ENCODE measurements around the gene OXT. TPM values are rescaled to one million over a fixed set of nuclear protein-coding genes. Genes with fewer than 3 reads are reported as not detected.

OXT gene
- total and polyA plus RNA-seq, 2 of the 13 experiments (the other 11 are each of a cell fraction or from before 2014, with no cell fraction given) = not detected

DNA sequence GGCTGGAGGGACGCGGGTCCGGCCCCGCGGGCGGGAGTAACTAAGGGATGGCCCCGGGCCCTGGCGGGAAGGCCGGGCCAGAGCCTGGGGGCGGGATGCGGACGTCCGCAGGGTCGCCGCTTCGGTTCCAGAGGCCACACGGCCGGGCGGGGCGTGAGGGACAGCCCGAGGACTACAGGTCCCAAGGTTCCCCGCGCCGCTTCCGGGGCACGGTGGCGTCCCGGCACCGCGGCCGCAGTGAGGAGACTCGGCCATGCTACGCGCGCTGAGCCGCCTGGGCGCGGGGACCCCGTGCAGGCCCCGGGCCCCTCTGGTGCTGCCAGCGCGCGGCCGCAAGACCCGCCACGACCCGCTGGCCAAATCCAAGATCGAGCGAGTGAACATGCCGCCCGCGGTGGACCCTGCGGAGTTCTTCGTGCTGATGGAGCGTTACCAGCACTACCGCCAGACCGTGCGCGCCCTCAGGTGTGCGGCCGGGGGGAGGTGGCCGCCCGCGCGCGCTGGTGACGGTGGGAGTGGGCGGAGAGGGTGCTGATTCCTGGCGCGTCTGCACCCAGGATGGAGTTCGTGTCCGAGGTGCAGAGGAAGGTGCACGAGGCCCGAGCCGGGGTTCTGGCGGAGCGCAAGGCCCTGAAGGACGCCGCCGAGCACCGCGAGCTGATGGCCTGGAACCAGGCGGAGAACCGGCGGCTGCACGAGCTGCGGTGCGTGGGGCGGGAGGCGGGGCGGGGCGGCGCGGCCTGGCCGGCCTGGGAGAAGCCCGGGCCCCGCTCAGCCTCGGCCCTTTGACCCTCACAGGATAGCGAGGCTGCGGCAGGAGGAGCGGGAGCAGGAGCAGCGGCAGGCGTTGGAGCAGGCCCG is 25.4 kb upstream of the OXT start, which contains the start of gene MRPS26 (continued):
- TF ChIP-seq, protein P1, sequence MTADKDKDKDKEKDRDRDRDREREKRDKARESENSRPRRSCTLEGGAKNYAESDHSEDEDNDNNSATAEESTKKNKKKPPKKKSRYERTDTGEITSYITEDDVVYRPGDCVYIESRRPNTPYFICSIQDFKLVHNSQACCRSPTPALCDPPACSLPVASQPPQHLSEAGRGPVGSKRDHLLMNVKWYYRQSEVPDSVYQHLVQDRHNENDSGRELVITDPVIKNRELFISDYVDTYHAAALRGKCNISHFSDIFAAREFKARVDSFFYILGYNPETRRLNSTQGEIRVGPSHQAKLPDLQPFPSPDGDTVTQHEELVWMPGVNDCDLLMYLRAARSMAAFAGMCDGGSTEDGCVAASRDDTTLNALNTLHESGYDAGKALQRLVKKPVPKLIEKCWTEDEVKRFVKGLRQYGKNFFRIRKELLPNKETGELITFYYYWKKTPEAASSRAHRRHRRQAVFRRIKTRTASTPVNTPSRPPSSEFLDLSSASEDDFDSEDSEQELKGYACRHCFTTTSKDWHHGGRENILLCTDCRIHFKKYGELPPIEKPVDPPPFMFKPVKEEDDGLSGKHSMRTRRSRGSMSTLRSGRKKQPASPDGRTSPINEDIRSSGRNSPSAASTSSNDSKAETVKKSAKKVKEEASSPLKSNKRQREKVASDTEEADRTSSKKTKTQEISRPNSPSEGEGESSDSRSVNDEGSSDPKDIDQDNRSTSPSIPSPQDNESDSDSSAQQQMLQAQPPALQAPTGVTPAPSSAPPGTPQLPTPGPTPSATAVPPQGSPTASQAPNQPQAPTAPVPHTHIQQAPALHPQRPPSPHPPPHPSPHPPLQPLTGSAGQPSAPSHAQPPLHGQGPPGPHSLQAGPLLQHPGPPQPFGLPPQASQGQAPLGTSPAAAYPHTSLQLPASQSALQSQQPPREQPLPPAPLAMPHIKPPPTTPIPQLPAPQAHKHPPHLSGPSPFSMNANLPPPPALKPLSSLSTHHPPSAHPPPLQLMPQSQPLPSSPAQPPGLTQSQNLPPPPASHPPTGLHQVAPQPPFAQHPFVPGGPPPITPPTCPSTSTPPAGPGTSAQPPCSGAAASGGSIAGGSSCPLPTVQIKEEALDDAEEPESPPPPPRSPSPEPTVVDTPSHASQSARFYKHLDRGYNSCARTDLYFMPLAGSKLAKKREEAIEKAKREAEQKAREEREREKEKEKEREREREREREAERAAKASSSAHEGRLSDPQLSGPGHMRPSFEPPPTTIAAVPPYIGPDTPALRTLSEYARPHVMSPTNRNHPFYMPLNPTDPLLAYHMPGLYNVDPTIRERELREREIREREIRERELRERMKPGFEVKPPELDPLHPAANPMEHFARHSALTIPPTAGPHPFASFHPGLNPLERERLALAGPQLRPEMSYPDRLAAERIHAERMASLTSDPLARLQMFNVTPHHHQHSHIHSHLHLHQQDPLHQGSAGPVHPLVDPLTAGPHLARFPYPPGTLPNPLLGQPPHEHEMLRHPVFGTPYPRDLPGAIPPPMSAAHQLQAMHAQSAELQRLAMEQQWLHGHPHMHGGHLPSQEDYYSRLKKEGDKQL (CRISPR knock-in tag; IDR thresholded peaks at IDR 0.05; ENCODE audit: low read depth) = peak; percentile 18; the same call in 1 of the 2 replicates
- TF ChIP-seq ZSCAN25 (CRISPR knock-in tag; IDR thresholded peaks at IDR 0.05) (peak; percentile 81), NAIF1 (CRISPR knock-in tag; IDR thresholded peaks at IDR 0.05; ENCODE audit: borderline replicate concordance) (peak; percentile 59; the same call in 1 of the 2 replicates), ELF1 (CRISPR knock-in tag; IDR thresholded peaks at IDR 0.05) (peak; percentile 93), ZNF530 (CRISPR knock-in tag; IDR thresholded peaks at IDR 0.05; ENCODE audit: low read depth) (0 out of 2 replicates have a peak, but pooled peaks have one; percentile 46), EEA1 (CRISPR knock-in tag; IDR thresholded peaks at IDR 0.05; ENCODE audit: borderline replicate concordance) (peak; percentile 98), SUZ12 (IDR thresholded peaks at IDR 0.05; ENCODE audit: low read depth, low read length) (peak; percentile 76), KAT2B (IDR thresholded peaks at IDR 0.05; ENCODE audit: borderline replicate concordance, low read depth, low read length) (no peak), ZNF274 (CRISPR knock-in tag; IDR thresholded peaks at IDR 0.05) (peak; percentile 95), ZNF17 (CRISPR knock-in tag; IDR thresholded peaks at IDR 0.05) (no peak), ZFP82 (CRISPR knock-in tag; IDR thresholded peaks at IDR 0.05; ENCODE audit: borderline replicate concordance) (peak; percentile 89; the same call in 1 of the 2 replicates)
- TF ChIP-seq, protein P2, sequence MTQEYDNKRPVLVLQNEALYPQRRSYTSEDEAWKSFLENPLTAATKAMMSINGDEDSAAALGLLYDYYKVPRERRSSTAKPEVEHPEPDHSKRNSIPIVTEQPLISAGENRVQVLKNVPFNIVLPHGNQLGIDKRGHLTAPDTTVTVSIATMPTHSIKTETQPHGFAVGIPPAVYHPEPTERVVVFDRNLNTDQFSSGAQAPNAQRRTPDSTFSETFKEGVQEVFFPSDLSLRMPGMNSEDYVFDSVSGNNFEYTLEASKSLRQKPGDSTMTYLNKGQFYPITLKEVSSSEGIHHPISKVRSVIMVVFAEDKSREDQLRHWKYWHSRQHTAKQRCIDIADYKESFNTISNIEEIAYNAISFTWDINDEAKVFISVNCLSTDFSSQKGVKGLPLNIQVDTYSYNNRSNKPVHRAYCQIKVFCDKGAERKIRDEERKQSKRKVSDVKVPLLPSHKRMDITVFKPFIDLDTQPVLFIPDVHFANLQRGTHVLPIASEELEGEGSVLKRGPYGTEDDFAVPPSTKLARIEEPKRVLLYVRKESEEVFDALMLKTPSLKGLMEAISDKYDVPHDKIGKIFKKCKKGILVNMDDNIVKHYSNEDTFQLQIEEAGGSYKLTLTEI (CRISPR knock-in tag; conservative IDR thresholded peaks at IDR 0.05) = no peak
- TF ChIP-seq, protein P3, sequence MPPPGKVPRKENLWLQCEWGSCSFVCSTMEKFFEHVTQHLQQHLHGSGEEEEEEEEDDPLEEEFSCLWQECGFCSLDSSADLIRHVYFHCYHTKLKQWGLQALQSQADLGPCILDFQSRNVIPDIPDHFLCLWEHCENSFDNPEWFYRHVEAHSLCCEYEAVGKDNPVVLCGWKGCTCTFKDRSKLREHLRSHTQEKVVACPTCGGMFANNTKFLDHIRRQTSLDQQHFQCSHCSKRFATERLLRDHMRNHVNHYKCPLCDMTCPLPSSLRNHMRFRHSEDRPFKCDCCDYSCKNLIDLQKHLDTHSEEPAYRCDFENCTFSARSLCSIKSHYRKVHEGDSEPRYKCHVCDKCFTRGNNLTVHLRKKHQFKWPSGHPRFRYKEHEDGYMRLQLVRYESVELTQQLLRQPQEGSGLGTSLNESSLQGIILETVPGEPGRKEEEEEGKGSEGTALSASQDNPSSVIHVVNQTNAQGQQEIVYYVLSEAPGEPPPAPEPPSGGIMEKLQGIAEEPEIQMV (CRISPR knock-in tag; IDR thresholded peaks at IDR 0.05; ENCODE audit: low read depth) = peak; percentile 98
- TF ChIP-seq, protein P4, sequence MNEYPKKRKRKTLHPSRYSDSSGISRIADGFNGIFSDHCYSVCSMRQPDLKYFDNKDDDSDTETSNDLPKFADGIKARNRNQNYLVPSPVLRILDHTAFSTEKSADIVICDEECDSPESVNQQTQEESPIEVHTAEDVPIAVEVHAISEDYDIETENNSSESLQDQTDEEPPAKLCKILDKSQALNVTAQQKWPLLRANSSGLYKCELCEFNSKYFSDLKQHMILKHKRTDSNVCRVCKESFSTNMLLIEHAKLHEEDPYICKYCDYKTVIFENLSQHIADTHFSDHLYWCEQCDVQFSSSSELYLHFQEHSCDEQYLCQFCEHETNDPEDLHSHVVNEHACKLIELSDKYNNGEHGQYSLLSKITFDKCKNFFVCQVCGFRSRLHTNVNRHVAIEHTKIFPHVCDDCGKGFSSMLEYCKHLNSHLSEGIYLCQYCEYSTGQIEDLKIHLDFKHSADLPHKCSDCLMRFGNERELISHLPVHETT (CRISPR knock-in tag; conservative IDR thresholded peaks at IDR 0.05) = peak; percentile 89
- TF ChIP-seq, protein P5, sequence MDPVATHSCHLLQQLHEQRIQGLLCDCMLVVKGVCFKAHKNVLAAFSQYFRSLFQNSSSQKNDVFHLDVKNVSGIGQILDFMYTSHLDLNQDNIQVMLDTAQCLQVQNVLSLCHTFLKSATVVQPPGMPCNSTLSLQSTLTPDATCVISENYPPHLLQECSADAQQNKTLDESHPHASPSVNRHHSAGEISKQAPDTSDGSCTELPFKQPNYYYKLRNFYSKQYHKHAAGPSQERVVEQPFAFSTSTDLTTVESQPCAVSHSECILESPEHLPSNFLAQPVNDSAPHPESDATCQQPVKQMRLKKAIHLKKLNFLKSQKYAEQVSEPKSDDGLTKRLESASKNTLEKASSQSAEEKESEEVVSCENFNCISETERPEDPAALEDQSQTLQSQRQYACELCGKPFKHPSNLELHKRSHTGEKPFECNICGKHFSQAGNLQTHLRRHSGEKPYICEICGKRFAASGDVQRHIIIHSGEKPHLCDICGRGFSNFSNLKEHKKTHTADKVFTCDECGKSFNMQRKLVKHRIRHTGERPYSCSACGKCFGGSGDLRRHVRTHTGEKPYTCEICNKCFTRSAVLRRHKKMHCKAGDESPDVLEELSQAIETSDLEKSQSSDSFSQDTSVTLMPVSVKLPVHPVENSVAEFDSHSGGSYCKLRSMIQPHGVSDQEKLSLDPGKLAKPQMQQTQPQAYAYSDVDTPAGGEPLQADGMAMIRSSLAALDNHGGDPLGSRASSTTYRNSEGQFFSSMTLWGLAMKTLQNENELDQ (CRISPR knock-in tag; IDR thresholded peaks at IDR 0.05; ENCODE audit: borderline replicate concordance) = peak; percentile 11; the same call in 1 of the 2 replicates
